IPS-18a (cell line): ENCODE data around the gene CCDC92B.

Experiments
- H3K27ac ChIP-seq: one replicate; pipeline ENCODE4 v1.5.1; 2013; ENCODE audit warnings: low read length
- H3K27me3 ChIP-seq: one replicate; pipeline ENCODE4 v1.6.1; 2013; ENCODE audit warnings: mild to moderate bottlenecking, low read length; ENCODE audit not compliant: control insufficient read depth, insufficient read depth
- H3K36me3 ChIP-seq: one replicate; pipeline ENCODE4 v1.6.1; 2013; ENCODE audit warnings: low read depth, low read length; ENCODE audit not compliant: control insufficient read depth
- H3K4me1 ChIP-seq: one replicate; pipeline ENCODE4 v1.6.1; 2013; ENCODE audit warnings: low read depth, low read length; ENCODE audit not compliant: control insufficient read depth
- H3K4me3 ChIP-seq: one replicate; pipeline ENCODE4 v1.5.1; 2013; ENCODE audit warnings: low read length
- H3K9ac ChIP-seq: one replicate; pipeline ENCODE4 v1.6.1; 2013; ENCODE audit warnings: mild to moderate bottlenecking, low read length, moderate library complexity
- H3K9me3 ChIP-seq: one replicate; pipeline ENCODE4 v1.6.1; 2013; ENCODE audit warnings: low read depth, low read length; ENCODE audit not compliant: control insufficient read depth

The CCDC92B gene

DNA sequence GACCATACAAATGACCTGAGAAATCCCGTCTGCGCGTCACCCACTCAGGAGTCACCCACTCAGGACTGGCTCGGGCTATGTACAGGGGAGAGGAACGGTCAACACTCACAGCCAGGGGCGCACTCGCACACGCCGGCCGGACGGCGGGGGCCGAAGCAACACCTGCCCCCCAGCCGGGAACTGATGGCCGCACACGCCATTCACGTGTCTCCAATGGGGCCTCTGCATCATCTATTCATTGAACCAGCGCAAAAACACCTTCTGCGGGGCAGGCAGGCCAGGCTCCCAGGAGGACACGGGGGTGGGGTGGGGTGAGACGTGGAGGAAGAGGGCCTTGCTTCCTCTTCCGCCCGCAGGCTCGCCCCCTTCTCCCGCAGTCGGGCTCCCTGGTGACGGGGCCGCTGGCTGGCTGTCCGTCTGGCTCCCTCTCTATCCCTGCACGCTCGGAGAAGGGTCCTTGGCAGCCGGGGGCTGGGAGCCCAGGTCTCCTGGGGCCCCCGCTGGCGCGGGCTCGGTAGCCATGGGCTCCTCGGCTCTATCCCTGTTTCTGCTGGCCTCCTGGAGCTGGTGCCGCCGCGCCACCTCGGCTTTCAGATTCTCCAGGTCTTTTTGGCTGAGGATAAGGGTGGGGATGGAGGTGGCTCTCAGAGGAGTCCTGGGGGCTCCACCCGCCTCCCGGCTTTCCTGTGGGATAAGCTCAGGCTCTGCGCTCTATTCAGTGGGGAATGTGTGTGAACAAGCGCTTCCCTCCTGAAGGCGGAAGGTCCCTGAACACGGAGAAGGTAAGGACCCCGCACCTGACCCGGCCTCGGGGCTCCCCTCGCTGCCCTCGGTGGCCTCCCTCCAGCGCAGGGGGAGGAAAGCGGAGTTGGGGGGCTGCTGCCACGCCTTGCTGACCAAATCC is 59.0 kb downstream of the CCDC92B start:
- Histone ChIP-seq H3K9ac (no peak overlapping the region), H3K4me3 (no peak overlapping the region), H3K4me1 (no peaks in the 10 kb centered on the region), H3K36me3 (peaks cover 2% of the 10 kb centered on the region), H3K27ac (no peak overlapping the region), H3K27me3 (no peaks in the 10 kb centered on the region), H3K9me3 (no peaks in the 10 kb centered on the region)

DNA sequence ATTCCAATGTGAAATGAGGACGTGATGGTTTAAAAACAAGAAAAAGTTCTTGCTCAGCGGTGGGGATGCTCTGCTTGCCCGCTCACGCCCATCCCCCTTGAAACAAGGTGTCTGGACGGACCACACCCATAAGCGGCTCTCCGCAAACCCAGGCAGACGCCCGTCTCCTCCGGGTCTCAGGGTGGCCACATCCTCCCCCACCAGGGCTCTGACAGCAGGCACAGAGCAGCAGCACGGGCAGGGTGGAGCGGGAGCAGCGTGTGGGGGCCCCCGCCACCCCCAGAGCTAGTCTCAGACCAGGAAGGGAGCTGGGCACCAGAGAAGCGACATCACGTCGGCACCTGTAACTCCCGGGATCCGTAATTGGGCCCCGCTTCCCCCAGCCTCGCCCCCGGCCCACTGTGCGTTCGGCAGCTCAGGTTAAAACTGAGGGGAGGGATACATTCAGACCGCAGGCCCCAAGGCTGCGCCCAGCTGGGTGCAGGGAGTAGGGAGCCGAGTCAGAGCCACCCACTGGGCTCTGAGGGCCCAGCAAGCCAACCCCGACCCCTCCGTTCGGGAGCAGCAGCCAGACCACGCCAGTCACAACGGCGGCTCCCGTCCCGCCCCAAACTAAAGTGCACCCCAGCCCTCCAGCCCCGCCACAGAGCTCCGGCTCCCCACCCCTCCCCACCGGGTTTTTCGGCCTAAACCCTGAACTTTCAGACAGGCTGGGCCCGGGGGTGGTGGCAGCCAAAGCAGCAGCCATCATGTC is 59.9 kb downstream of the CCDC92B start:
- no peak overlapping the region for H3K27ac ChIP-seq
- H3K4me3 ChIP-seq: no peak overlapping the region

DNA sequence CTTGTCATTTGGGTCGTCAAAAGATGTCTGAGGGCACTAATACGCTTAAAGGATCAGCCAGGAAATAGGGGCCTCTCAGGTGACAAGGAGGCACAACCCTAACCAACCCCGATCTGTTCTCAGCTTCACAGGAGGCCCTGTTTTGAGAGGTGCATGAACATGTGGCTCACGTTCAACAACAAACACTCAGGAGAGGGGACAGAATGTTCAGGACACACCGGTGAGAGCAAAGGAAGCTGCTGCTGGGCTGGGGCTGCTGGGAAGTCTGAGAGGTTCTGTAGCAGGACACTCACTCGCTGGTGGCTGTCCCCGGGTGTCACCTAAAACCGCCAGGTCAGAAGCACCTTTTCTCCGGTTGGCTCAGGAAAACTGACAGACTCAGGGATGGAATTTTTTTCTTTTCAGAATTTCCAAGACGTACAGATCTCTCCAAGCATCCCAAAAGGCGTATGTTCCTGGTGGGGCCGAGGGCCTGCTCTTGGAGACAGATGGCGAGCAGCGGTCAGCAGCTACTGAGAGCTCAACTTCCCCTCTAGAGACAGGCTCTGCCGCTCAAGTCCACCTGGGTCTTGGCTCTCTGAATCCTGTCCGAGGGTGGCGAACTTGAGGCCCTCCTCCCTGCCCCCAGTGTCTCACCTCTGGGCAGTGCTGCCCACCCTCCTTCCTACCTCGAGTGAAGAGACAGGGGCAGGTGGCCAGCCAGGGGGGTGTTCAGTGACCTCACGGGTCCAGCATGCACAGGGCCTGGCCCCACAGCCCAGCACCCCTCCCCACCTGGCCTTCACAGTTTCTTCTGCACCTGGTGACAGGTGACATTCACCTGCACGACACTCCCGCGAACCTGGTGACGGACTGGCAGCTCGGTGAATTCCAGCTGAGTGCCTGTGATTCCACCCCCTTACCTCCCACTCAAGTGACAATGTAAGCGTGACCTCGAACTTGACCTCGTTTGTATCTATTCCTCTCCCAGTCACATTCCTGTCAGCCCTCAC is 60.8 kb downstream of the CCDC92B start:
- Histone ChIP-seq H3K36me3 (peaks cover 8% of the 10 kb centered on the region), H3K9ac (no peak overlapping the region), H3K27ac (no peak overlapping the region), H3K4me1 (no peaks in the 10 kb centered on the region), H3K9me3 (no peaks in the 10 kb centered on the region), H3K27me3 (no peaks in the 10 kb centered on the region), H3K4me3 (no peak overlapping the region)

More for the DNA sequence above, 59.9 kb downstream of the CCDC92B start:
- Histone ChIP-seq H3K9ac (no peak overlapping the region), H3K4me1 (no peaks in the 10 kb centered on the region), H3K36me3 (no peaks in the 10 kb centered on the region), H3K27me3 (no peaks in the 10 kb centered on the region), H3K9me3 (no peaks in the 10 kb centered on the region)

DNA sequence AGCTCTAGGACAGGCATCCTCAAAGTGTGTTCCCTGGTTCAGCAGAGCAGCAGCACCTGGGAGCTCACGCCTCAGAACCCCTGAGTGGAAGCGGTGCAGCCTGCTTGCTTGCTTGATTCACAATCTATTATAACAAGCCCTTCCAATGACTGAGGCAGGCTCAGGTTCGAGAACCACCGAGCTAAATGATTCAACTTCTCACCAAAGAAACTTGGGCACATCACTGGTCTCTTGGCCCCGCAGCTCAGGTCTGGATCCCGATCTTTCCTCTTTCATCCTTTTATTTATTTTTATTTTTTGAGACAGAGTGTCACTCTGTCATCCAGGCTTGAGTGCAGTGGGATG is 62.4 kb downstream of the CCDC92B start:
- H3K4me3 ChIP-seq: no peak overlapping the region
- H3K36me3 ChIP-seq: peaks cover 23% of the 10 kb centered on the region
- H3K9ac ChIP-seq: no peak overlapping the region
- no peaks in the 10 kb centered on the region for H3K4me1 ChIP-seq
- H3K9me3 ChIP-seq: no peaks in the 10 kb centered on the region
- H3K27me3 ChIP-seq: no peaks in the 10 kb centered on the region
- H3K27ac ChIP-seq: no peak overlapping the region

DNA sequence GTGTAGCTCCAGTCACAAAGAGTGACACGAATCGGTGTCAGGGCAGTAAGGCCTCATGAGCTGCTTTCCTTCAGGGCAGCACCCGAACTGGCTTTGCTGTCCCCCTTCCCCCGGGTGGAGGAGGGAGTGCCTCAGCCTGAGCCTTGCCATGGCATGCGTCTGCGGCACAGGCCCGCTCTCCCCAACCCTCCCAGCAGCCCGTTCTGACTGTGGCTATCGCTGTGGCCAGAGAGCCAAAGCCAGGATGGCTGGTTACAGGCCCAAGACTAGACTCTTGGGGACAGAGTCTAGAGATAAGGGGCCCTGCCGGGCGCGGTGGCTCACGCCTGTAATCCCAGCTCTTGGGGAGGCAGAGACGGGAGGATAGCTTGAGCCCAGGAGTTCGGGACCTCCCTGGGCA is 63.8 kb downstream of the CCDC92B start:
- Histone ChIP-seq H3K4me3 (no peak overlapping the region), H3K4me1 (no peaks in the 10 kb centered on the region), H3K27me3 (no peaks in the 10 kb centered on the region), H3K9ac (no peak overlapping the region), H3K36me3 (peaks cover 35% of the 10 kb centered on the region), H3K9me3 (no peaks in the 10 kb centered on the region), H3K27ac (no peak overlapping the region)

DNA sequence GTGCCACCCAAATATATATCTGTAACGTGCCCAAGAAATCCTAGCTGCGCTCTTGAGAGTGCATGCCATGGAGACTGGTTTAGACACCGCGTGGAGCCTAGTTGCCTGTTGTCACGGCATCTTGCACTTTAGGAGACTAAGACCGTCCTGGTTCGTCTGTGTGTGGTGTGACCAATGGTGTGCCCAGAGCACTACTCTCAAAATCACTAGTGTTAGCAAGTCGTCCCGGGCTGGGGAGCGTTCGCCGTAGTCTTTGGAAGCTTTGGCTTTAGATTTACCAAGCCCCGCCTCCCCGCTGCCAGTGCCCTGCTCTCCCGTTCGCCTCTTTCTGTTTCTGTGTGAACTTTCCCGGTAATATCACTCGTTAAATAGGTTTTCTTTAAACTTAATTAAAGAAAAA is 64.9 kb downstream of the CCDC92B start:
- Histone ChIP-seq H3K36me3 (peaks cover 46% of the 10 kb centered on the region), H3K4me3 (no peak overlapping the region), H3K27me3 (no peaks in the 10 kb centered on the region), H3K9me3 (no peaks in the 10 kb centered on the region), H3K4me1 (no peaks in the 10 kb centered on the region), H3K27ac (no peak overlapping the region), H3K9ac (no peak overlapping the region)

DNA sequence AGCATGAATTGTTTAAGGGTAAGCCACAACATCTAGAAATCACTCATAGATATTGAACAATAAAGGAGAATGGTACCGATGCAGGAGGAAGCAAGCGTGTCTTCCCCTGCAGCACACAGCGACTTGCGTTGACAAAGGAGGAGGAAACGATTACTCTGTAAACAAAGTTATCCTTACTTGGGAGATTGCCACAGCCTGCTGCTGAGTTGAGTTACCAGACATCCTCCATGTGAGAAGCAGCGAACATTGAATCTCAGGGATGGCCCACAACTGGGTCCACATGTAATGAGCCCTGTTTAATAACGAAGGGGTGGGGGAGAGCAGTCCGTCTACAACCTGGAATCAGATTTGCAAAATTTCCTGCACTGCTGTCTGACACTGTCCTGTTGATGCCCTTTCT is 65.5 kb downstream of the CCDC92B start:
- no peaks in the 10 kb centered on the region for H3K9me3 ChIP-seq
- H3K9ac ChIP-seq: no peak overlapping the region
- H3K36me3 ChIP-seq: peaks cover 49% of the 10 kb centered on the region
- no peak overlapping the region for H3K27ac ChIP-seq
- no peak overlapping the region for H3K4me3 ChIP-seq
- H3K4me1 ChIP-seq: no peaks in the 10 kb centered on the region
- no peaks in the 10 kb centered on the region for H3K27me3 ChIP-seq

DNA sequence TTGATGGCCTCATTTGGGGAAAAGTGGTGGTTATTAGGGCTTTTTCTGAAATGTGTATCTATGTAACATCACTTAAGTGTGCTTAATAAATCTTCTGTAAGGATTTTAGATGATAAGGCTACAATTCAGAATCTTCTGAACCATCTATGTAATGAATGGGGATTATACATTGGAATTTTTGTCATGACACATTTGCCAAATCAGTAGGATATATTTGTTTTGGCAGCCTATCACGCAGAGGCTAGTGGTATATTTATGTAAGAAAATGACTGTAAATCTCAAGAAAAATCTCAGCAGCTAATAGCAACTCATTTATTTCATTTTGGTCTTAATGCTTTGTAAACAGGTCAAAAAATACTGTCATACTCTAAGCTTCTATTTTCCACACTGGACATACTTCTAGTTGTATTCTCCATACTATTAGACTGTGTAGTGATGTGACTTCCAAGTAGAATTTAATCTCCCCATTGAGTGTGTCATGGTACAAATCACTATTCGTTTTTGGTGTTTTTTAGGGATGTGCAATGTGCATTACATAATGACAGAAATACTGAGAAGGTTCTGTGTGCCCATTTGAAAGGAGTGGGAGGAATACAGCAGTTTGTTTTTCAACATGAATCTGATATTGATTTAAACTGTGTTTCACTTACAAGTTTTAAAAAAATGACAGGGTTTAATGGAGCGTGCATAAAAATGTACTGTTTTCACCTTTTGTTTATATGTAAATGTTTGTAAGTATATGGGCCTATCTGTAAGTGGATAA is 67.1 kb downstream of the CCDC92B start:
- no peak overlapping the region for H3K27ac ChIP-seq
- no peaks in the 10 kb centered on the region for H3K4me1 ChIP-seq
- H3K9me3 ChIP-seq: no peaks in the 10 kb centered on the region
- H3K9ac ChIP-seq: no peak overlapping the region
- peaks cover 52% of the 10 kb centered on the region for H3K36me3 ChIP-seq
- no peaks in the 10 kb centered on the region for H3K27me3 ChIP-seq
- H3K4me3 ChIP-seq: no peak overlapping the region

DNA sequence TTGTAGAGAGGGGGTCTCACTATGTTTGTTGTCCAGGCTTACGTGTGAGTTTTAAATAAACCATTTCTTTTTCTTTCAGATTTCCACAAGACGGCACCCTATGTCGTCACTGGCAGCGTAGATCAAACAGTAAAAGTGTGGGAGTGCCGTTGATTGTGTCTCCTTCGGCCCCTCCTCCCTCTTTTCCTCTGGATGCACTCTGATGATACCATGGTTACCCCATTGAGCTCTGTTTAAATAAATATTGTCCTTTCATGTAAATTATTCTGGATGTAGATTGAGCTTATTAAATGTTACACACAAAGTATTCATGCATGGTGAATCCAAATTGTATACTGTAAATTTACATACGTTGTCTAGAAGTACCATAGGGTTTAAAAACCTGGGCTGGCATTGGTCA is 67.8 kb downstream of the CCDC92B start:
- Histone ChIP-seq H3K27me3 (no peaks in the 10 kb centered on the region), H3K4me3 (no peak overlapping the region), H3K36me3 (peaks cover 54% of the 10 kb centered on the region), H3K27ac (no peak overlapping the region), H3K4me1 (no peaks in the 10 kb centered on the region), H3K9me3 (no peaks in the 10 kb centered on the region), H3K9ac (no peak overlapping the region)

DNA sequence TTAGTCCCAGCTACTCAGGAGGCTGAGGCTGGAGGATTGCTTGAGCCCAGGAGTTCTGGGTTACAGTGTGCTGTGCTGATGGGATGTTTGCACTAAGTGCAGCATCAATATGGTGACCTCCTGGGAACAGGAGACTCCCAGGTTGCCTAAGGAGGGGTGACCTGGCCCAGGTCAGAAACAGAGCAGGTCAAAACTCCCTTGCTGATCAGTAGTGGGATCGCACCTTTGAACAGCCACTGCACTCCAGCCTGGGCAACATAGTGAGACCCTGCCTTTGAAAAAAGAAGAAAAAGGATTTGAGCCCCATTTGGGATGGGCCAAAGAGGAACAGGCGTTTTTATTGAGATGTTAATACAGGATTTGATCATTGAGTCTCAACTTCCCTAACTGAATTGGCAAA is 68.5 kb downstream of the CCDC92B start:
- Histone ChIP-seq H3K4me1 (no peaks in the 10 kb centered on the region), H3K9me3 (no peaks in the 10 kb centered on the region), H3K9ac (no peak overlapping the region), H3K27me3 (no peaks in the 10 kb centered on the region), H3K36me3 (peaks cover 58% of the 10 kb centered on the region), H3K4me3 (no peak overlapping the region), H3K27ac (no peak overlapping the region)
